Muscle of back (tissue), 11 donors: ENCODE data around the gene PTPRN2. TPM values are rescaled to one million over a fixed set of nuclear protein-coding genes. Genes with fewer than 3 reads are reported as not detected.

ENCODE experiments used
- DNase-seq, 3 donors: peaks; one replicate each; pipeline versions ENCODE4 v3.0.0 to v3.0.0-alpha.2; 2013
- polyA plus RNA-seq, 10 donors: library from polyadenylated mRNA; unstranded; fragments of 120-200 nt; gene quantifications; one replicate each; pipeline ENCODE4 v1.2.1, GENCODE V29; 2013; ENCODE audit not compliant: insufficient read length in 10 of 10

Gene PTPRN2
- polyA plus RNA-seq, 10 donors = 1.8 to 3.1 (median 2.1) TPM

- DNase-seq = peak in 1 of 3 donors; percentile 13
Measured at GRCh38 chr7:157690058-157690832, 897.4 kb downstream of the PTPRN2 start.

- no peak for DNase-seq
Measured at GRCh38 chr7:157689269-157690057, 898.2 kb downstream of the PTPRN2 start.

GRCh38 chr7:157688533-157689268 is 898.9 kb downstream of the PTPRN2 start:
- DNase-seq = no peak

- DNase-seq = no peak
Measured at GRCh38 chr7:157687845-157688532, 899.6 kb downstream of the PTPRN2 start.

- DNase-seq = no peak
Measured at GRCh38 chr7:157687158-157687557, 900.5 kb downstream of the PTPRN2 start.

- DNase-seq = no peak
Measured at GRCh38 chr7:157686285-157686894, 901.2 kb downstream of the PTPRN2 start.

- no peak for DNase-seq
Measured at GRCh38 chr7:157685430-157686284, 902.0 kb downstream of the PTPRN2 start.

GRCh38 chr7:157684909-157685429 is 902.7 kb downstream of the PTPRN2 start:
- DNase-seq = no peak

GRCh38 chr7:157684157-157684908 is 903.3 kb downstream of the PTPRN2 start:
- DNase-seq = no peak

- DNase-seq = no peak
Measured at GRCh38 chr7:157683747-157684156, 903.9 kb downstream of the PTPRN2 start.

GRCh38 chr7:157682946-157683746 is 904.5 kb downstream of the PTPRN2 start:
- DNase-seq = no peak

GRCh38 chr7:157682064-157682945 is 905.3 kb downstream of the PTPRN2 start:
- no peak for DNase-seq

- DNase-seq = no peak
Measured at GRCh38 chr7:157679607-157680006, 908.0 kb downstream of the PTPRN2 start.

- no peak for DNase-seq
Measured at GRCh38 chr7:157678501-157678900, 909.1 kb downstream of the PTPRN2 start.

GRCh38 chr7:157676456-157677255 is 911.0 kb downstream of the PTPRN2 start:
- DNase-seq = no peak

- no peak for DNase-seq
Measured at GRCh38 chr7:157676001-157676400, 911.6 kb downstream of the PTPRN2 start.
